Left colon (tissue), 2 donors: ENCODE results near the gene IGSF21. TPM values are rescaled to one million over a fixed set of nuclear protein-coding genes. Genes with fewer than 3 reads are reported as not detected.
"Not testable (repeated sequence)": the region's sequence is repeated elsewhere in the genome, so short reads cannot be mapped to it uniquely, and the experiment has no call there.

ENCODE experiments used
- ATAC-seq: fragments of 200-7000 bp; cut with Tn5 transposase; one replicate; pipeline ENCODE4 v1.9.1; 2020; ENCODE audit warnings: mild to moderate bottlenecking, moderate library complexity
- DNase-seq, 2 donors: peaks; one replicate each; pipeline ENCODE4 v3.0.0-alpha.2; 2020
- intact Hi-C, 2 donors: fragments of 100-400 bp; cut with DNase I in 1 of 2; cut with micrococcal nuclease in 1 of 2; formaldehyde crosslinking; loops; one replicate each; pipeline versions ENCODE4 v1.11.2 to v1.14.0; 2022; cut with DNase I, micrococcal nuclease
- total RNA-seq, 2 donors: library from RNA; stranded (reverse); fragmentation: NEBNext Ultra II Directional; extraction: Animal tissue kit (Norgen Biotek cat#: 25700); gene quantifications; one replicate each; pipeline ENCODE4 v1.2.1, GENCODE V29; 2021
- donor health status: DM: no; HTN: no; CAD: no.
- donor health status: DM: yes; HTN: yes; CAD: no.

Gene IGSF21
- total RNA-seq, 2 donors from 2014 or later, result 0.37 to 2.0 TPM

DNA sequence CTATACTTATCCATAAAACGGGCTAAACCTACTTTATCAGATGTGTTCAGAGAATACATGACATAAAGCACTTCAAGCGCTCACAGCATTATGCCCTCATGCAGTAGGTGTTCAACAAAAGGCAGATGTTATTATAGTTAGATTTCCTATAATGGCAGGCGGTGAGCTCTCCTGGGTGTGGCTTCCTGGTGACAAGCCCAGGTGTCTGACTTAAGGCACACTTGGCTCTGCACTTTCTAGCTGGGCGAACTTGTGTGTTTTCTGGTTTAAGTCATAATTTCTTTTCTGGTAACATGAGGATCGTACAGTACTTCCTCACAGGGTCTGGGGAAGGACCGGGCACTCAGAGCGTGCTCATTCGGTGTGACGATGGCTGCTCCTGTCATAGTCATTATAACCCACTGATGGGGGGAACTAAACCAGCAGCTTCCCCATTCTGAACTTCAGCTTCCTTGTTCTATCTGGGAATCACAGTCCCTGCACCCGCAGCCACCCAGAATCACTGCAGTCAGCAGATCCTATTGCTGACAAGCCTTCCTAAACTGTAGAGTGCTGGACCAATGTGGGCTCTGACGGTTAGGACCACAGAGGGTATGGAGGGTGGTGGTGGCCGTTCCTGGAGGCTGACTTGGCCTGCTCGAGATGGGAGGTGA is 52.8 kb downstream of the IGSF21 start:
- peak; percentile 94 for ATAC-seq
- DNase-seq, result peak; percentile 58 to 66
- intact Hi-C loops, result no loop called here

DNA sequence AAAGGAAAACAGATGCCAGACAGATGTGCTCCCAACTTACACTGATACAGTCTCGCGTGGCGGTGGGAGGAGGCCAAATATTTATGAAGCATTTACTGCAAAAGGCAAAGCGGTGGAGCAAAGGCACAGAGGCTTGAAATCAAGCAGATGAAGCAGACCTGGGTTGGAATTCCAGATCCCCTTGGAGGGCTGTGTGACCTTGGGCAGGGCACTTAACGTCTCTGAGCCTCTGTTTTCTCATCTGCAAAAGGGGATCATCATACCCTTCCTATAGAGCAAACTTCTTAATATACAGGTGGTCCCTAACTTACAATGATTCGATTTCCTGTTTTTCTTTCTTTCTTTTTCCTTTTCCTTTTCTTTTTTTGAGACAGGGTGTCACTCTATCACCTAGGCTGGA is 54.1 kb downstream of the IGSF21 start:
- intact Hi-C loops, result no loop called here
- ATAC-seq, result no peak

DNA sequence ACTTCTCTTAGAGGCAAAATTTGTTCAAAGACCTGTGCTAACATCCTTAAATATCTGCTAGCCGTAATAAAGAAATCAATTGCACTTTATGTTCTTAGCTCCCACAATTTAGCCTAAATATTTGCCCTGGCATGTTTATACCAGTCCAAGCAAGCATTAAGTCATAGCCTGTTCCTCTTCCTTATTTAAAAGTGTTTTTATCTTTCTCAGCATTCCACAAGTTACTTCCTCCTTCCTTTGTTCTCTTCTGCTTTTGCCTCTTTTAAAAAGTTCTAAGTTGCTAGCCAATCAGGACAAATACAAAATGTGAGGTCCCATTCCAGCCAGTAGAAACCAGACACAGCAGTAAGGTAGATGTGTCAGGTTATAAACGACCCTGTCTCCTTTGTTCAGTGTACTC is 58.0 kb downstream of the IGSF21 start:
- intact Hi-C loops, ATAC-seq, DNase-seq: not testable (repeated sequence)

More for the DNA sequence above, 54.1 kb downstream of the IGSF21 start:
- DNase-seq, result no peak

DNA sequence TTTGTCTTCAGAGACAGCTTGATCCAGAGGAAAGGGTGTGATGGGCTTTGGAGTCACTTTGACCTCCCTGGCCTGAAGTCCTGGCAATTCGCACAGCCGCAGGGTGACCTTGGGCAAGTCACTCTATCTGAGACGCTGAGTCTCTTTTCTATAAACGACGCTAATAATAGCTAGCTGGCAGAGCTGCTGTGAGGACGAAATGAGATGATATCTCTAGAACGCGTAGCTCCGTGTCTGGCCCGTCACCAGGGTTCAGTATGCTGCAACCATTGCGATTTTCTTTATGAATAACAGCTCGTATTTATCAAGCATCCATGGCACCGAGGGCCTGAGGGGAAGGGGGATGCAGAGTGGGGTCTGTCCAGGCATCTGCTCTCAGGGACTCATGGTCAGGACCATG is 58.7 kb downstream of the IGSF21 start:
- DNase-seq (no peak), ATAC-seq (no peak)
- intact Hi-C loops, result no loop called here

- ATAC-seq (no peak), DNase-seq (no peak)
- intact Hi-C loops, result no loop called here
Measured at GRCh38 chr1:18166929-18167328, 59.3 kb downstream of the IGSF21 start.

DNA sequence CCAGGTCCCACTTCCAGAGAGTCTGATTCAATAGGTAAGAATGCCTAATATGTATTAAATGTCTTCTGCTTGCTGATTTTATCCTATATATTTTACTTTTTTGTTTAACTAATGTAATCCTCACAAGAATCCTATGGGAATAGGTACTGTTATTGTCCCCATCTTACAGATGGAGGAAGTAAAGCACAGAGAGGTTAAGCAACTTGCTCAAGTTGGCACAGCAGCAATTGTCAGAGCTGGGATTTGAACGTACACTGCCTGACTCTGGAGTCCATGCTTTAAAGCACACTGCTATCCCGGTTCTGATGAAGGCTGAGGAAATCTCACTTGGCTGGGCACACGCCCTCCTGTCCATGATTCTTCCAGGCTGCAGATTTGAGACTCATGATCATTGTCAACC is 62.8 kb downstream of the IGSF21 start:
- no peak for DNase-seq
- intact Hi-C loops, result no loop called here
- no peak for ATAC-seq

GRCh38 chr1:18174037-18174436 is 66.4 kb downstream of the IGSF21 start:
- ATAC-seq (no peak), DNase-seq (no peak)
- intact Hi-C loops, result no loop called here

DNA sequence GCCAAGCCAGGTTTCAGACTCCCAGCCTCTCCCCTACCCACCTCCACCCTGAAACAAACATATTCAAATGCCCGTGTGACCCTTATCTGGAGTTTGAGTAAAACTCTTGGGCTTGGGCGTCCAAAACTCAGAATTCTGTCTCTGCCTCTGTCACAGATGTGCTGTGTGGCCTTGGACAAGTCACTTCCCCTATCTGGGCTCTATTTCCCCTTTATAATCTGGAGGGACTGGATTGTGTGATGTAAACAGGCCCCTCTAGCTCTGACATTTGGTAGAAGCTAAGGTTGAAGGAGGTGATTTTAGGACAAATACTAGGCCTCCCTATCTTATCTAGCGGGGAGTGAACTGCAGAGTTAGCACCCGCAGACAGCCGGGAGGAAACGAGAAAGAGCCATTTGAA is 67.5 kb downstream of the IGSF21 start:
- intact Hi-C loops, result no loop called here
- DNase-seq (no peak), ATAC-seq (no peak)

- intact Hi-C loops, result no loop called here
- DNase-seq (no peak), ATAC-seq (no peak)
Measured at GRCh38 chr1:18175530-18176377, 68.2 kb downstream of the IGSF21 start.

DNA sequence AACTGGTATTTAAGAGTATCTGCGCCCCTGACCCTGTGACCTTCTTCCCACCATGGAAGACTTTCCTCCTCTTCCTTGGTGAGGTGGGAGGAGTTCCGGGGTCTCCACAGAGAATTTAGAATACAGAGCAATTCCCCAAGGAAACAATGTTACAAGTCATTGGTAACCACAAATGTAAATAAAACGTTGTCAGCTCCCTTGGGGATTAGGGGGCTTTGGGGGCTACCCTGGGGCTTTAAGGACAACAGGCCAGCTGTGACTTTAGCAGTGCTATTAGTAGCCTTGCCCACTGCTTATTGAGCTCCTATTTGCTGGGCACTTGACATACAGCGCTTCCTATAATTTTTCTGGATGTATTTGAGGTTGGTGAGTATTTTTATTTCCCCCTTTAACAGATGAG is 69.0 kb downstream of the IGSF21 start:
- DNase-seq, result no peak
- no peak for ATAC-seq

GRCh38 chr1:18178111-18178510 is 70.5 kb downstream of the IGSF21 start:
- DNase-seq (no peak), ATAC-seq (no peak)
- intact Hi-C loops, result no loop called here

More for the DNA sequence above, 69.0 kb downstream of the IGSF21 start:
- intact Hi-C loops, result no loop called here

DNA sequence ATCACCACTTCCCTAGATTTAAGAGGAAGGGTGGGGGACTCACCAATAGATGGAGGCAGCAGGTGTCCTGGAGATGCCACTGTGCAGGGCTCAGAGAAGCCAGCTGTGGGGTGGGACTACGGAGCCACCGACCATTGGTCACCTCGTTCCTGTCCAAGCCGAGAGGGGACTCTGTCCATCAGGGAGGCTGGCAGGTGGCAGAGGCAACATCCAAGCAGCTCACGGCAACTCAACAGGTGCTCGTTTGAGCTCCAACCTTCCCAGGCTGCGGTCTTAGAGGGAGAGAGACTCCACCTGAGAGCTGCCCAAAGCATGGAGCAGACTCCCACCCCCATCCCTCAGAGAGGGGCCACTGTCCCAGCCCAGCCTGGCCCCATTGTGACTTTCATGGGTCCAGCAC is 71.4 kb downstream of the IGSF21 start:
- intact Hi-C loops, result no loop called here
- DNase-seq (no peak), ATAC-seq (no peak)

DNA sequence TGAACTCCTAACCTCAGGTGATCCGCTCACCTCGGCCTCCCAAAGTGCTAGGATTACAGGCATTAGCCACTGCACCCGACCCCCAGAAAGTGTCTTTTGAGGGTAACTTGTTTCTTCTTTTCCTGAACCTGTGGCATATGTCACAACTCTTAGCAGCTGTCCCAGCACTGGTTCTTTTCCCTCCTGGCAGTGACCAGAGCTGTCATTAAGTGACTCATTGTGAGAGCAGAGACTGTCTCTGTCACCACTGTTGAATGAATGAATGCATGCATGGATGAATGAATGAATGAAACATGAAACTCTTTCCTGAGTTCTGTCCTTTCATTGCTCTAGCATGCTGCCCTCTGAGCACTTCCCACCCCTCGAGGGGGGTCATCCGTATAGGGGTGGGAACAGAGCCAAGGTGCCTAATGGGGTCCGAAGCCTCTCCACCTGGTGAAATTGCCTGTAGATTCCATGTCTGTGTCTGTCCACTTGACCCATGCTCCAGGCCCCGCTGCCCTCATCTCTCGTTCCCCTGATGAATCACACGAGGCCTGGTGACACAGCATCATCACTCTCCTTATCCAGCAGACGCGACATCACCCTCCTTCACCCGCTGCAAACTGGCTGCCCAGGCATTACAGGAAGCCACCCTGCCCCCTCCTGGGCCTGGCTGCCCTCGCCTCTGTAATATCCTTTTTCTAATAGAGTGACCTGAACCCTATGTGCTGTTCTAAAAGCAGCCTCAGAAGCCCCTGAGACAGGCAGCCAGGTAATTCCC is 75.0 kb downstream of the IGSF21 start:
- intact Hi-C loops, result no loop called here
- ATAC-seq (no peak), DNase-seq (no peak)

DNA sequence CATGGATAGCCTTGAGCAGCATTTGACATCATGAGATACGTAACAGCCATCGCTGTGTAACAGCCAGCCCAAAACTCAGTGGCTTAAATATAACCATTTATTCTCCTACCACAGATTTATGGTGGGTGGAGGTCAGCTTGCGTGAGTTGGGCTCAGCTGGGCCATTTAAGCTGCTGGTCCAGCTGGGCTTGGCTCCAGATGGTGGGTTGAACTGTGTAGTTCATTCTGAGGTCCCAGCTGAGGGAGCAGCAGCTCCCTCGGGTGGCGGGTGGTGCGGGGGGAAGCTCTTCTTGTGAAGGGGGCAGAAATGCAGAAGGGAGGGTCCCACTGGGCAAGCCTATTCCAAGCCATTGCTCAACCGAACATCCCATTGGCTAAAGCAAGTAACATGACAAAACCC is 75.9 kb downstream of the IGSF21 start:
- DNase-seq, result no peak
- no peak for ATAC-seq
- intact Hi-C loops, result no loop called here

- intact Hi-C loops, result no loop called here
- ATAC-seq (no peak), DNase-seq (no peak)
Measured at GRCh38 chr1:18187054-18187453, 79.5 kb downstream of the IGSF21 start.

GRCh38 chr1:18188820-18189517 is 81.4 kb downstream of the IGSF21 start:
- ATAC-seq (no peak), DNase-seq (no peak)
- intact Hi-C loops, result no loop called here

- no peak for ATAC-seq
- intact Hi-C loops, result no loop called here
- no peak for DNase-seq
Measured at GRCh38 chr1:18190598-18190997, 83.0 kb downstream of the IGSF21 start.

- DNase-seq (no peak), ATAC-seq (no peak)
- intact Hi-C loops, result no loop called here
Measured at GRCh38 chr1:18191037-18191436, 83.4 kb downstream of the IGSF21 start.

GRCh38 chr1:18191481-18192155 is 84.0 kb downstream of the IGSF21 start:
- ATAC-seq, result peak; percentile 23
- intact Hi-C loops, result no loop called here
- no peak for DNase-seq
